ENCODE data around the gene HSPBP1.
A peak's percentile ranks its signal among the peaks of the same experiment; 100 is the strongest.
"Not testable (repeated sequence)": the region's sequence is repeated elsewhere in the genome, so short reads cannot be mapped to it uniquely, and the experiment has no call there.

Gene HSPBP1

GRCh38 chr19:55231391-55232285 lies 48.3 kb downstream of the HSPBP1 start:
- no peak for DNase-seq

- DNase-seq, result no peak
Observed at GRCh38 chr19:55230780-55231179, 49.1 kb downstream of the HSPBP1 start.

- DNase-seq, result no peak
Observed at GRCh38 chr19:55230329-55230728, 49.6 kb downstream of the HSPBP1 start.

DNA sequence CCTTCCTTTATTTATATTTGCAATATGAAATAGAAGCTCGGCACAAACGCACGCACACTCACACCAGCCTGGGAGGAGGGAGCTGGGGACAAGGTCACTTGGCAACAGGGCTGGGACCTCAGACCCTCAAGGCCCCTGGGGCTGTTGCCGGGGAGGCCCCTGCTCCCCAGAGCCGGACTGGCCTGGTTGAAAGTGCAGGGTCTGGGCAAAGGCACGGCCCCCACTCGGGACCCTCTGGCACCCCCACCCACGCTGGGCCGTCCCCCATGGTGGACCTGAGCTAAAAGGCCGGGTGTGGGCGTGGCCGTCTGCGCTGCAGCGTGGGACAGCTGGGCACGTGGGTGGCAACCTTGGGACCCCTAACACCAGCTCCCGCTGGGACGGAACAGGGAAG lies 50.1 kb downstream of the HSPBP1 start:
- no peak for DNase-seq

DNA sequence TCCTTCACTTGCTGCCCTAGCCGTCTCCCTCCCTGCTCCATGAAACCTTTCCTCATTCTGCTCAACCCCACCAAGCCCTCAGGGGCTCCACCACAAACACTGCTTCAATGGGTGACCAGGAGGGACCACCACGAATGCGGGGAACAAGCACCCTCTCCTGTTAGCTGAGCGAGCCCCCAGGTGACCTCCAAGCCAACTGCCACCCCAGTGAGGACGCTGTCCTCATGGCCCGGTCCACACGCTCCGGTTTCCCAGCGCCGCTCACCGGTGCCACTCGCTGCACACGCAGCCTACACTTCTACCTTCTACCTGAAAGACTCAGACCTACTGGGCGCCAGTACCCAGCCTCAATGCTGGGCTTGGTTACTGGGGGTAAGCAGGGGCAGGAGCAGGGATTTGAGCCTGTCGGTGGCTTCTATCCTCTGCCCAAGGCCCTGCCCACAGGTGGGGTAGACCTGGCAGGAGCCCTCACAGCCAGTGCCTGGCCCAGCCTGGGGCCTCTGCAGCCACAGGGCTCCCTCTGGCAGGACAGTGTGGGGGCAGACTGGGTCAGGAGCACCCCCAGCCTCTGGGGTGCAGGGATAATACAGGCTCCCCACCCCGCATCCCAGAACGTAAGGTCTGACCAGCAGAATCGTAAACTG lies 50.6 kb downstream of the HSPBP1 start:
- no peak for DNase-seq

- DNase-seq, result no peak
Observed at GRCh38 chr19:55228403-55229031, 51.4 kb downstream of the HSPBP1 start, which contains the start of gene TMEM86B. TMEM86B (minus strand) TSS chr19:55228763; CDS start chr19:55228741, 22 bp downstream.

GRCh38 chr19:55228015-55228391 lies 51.9 kb downstream of the HSPBP1 start:
- no peak for DNase-seq

DNA sequence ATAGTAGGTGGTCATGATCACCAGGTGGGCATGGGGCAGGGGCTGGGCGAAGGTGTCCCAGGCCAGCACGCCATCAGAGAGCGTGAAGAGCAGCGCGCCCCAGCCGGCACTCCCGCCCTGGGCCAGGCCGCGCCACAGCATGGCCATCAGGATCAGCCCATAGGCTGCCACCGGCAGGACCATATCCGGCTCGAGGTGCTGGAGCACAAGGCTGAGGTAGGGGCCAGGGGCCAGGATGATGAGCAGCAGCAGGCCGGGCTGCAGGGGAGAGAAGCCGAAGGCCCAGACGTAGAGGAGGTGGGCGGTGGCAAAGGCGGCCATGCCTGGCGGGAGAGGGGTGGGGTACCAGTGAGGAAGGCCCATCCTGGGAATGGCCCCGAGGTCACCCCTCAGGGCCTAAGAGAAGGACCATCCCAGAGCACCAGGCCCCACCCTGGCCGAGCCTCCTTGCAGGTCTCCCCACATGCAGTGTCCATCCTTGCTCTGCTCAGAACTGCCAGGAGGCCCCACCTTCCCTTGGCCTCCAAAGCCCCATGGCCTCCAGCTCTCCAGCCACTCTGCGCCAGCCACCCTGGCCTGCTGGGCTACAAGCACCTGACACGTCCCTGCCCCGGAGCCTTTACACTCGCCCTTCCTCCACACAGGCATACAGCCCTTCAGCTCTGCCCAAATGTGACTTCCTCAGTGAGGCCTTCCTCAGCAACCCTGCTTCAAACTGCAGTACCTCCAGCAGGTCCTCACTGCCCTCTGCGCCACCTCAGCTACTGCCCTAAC lies 52.5 kb downstream of the HSPBP1 start:
- no peak for DNase-seq

DNA sequence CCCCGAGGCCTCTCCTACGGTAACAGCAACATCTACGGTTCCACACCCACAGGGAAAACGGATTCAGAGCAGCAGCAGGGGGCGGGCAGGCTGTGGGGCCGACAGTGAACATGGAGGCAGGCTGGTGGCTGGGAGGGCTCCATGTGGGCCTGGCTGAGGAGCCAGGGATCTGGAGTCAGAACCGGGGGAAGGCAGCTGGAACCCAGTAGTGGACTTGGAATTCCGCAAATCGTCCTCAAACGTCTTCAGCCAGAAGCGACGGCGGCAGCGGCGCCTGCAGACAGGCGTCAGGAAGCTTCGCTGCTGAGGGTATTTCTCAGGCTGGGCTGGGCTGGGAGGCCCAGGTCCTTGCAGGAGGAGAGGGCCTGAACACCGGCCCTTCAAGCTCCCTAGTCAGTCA lies 53.1 kb downstream of the HSPBP1 start:
- no peak for DNase-seq

GRCh38 chr19:55226273-55226672 lies 53.6 kb downstream of the HSPBP1 start:
- no peak for DNase-seq

DNA sequence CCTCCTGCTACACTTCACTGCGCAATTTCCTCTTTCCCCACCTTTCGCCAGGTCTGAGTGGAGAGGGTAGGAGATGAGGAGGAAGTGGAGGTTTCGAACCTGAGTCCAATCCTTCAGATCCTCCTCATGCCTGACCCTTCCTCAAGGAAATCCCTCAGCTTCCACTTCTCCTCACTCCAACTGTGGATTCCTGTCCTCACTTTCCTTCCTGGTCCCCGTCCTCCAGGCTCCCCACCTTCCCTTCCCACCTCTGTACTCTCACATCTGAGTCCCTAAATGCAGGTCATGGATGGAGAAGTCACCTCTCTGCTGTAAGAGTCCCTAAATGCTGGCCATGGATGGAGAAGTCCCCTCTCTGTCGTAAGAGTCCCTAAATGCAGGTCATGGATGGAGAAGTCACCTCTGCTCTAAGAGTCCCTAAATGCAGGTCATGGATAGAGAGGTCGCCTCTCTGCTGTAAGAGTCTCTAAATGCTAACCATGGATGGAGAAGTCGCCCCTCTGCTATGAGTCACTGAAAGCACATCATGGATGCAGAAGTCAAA lies 54.4 kb downstream of the HSPBP1 start:
- no peak for DNase-seq

- not testable (repeated sequence) for DNase-seq
Observed at GRCh38 chr19:55224679-55225414, 55.1 kb downstream of the HSPBP1 start.

GRCh38 chr19:55224038-55224665 lies 55.8 kb downstream of the HSPBP1 start:
- DNase-seq, result no peak

DNA sequence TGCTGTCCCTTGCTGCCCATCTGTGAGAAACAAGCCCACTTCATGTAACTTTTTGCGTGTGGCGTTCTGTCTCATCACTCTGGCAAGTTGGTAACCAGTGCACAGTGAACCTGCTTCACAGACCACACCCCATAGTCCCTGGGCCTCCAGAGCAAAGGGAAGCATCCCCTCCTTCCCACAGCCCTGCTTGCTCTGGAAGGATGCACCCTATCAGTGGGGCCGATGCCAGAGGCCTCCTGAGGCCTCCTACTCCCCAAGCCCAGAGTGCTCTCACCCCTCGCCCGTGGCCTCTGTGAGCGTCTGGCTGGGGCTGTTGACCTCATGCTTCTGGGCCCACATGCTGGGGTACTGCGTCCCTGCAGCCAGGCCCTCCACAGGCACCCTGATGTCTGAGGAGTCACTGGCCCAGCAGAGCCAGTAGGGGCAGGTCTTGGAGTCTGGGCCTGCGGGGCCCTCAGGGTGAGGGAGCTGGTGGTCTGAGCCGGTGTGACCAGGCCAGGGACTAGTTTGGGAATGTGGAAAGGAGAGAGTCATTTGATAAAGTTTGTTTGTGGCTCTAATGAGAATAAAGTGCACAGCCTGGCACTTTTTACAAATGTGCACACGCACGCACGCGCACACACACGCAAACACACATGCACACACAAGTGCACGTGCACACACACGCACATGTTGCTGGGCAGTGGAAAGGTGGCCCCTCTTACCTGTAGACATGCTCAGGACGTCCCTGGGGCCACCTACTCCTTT lies 56.4 kb downstream of the HSPBP1 start:
- DNase-seq, result no peak

GRCh38 chr19:55220525-55220924 lies 59.4 kb downstream of the HSPBP1 start:
- no peak for DNase-seq

GRCh38 chr19:55216461-55217198 lies 63.3 kb downstream of the HSPBP1 start:
- peak; percentile 41 for DNase-seq

GRCh38 chr19:55213547-55213946 lies 66.4 kb downstream of the HSPBP1 start:
- no peak for DNase-seq

DNA sequence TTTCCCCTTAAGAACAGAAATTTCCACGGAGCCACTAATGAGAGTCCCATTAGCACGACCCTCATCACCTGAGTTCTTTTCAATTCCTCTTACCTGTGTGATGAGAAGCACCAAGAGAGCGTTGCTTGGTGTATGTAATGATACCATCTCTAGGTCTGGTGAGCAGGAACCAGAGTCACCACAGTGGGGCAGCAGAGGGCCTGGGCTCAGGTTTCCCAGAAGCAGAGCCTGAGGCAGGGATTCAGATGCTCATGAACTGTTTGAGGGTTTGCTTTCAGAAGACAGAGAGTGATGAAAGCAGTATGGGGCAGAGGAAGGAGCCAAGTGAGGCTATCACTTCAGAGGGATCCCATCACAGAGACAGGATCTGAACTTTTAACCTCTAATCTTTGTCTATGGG lies 67.5 kb downstream of the HSPBP1 start:
- DNase-seq, result peak; percentile 44
